GM12872 (cell line): ENCODE data around the gene NAB2.

Experiments used
- TF ChIP-seq, protein P1 (sequence below): IDR thresholded peaks from 3 replicates; pipeline ENCODE4 v1.5.1; 2011; ENCODE audit warnings: low read depth, mild to moderate bottlenecking, low read length, moderate library complexity; ENCODE audit not compliant: insufficient read depth

NAB2 gene

DNA sequence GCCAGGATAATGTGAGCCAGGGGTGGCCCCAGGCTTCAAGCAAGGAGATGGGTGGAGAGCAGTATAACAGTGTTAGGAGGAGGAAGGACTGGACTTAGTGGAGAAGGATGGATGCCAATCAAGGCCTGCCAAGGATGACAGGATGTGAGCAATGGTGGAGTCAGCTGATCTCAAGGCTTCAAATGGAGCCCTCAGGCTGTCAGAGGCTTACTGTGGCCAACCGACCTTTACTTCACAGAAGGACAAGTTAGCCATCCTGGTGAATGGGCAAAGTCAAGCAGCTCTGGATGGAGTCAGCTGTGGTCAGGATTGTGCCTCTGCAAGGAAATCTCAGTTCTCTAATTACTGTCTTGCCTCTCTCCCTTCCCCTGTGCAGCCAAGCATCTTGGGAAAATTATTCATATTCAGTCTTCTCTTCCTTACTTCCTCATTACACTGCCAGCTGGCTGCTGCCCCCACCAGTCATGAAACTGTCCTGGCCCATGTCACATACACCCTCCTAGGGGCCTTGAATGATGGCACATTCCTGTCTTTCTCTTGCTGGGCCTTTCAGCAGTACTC, 29.9 kb downstream of the NAB2 start:
- TF ChIP-seq, protein P1, sequence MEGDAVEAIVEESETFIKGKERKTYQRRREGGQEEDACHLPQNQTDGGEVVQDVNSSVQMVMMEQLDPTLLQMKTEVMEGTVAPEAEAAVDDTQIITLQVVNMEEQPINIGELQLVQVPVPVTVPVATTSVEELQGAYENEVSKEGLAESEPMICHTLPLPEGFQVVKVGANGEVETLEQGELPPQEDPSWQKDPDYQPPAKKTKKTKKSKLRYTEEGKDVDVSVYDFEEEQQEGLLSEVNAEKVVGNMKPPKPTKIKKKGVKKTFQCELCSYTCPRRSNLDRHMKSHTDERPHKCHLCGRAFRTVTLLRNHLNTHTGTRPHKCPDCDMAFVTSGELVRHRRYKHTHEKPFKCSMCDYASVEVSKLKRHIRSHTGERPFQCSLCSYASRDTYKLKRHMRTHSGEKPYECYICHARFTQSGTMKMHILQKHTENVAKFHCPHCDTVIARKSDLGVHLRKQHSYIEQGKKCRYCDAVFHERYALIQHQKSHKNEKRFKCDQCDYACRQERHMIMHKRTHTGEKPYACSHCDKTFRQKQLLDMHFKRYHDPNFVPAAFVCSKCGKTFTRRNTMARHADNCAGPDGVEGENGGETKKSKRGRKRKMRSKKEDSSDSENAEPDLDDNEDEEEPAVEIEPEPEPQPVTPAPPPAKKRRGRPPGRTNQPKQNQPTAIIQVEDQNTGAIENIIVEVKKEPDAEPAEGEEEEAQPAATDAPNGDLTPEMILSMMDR = no peak

DNA sequence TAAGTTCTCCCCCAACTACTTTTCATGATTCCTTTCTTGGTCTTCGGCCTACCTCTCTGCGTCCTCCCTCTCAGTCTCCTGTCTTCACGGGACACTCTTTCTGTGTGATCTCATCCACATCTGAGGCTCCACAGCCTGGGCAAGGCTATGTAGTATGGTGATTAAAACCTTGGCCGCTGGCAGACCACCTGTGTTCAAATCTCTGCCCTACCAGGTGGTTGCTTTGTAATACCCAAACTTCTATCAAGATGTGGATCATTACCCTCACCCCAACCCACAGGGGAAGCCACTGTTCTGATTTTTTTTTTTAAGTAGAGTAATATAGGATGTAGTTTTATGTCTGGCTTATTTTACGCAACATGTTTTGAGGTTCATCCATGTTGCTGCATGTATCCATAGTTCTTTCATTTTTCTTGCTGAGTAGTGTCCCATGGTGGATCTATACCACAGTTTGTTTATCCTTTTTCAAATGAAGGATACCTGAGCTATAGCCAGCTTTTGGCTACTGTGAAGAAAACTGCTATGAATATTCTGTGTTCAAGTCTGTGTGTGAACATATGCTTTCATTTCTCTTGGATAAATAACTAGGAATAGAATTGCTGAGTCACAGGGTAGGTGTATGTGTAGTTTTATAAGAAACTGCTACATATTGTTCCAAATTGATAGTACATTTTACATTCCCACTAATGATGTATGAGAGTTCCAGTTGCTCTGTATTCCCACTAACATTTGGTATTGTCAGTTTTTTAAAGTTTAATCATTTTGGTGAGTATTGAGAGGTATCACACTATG, 30.6 kb downstream of the NAB2 start:
- TF ChIP-seq, protein P1 = no peak

DNA sequence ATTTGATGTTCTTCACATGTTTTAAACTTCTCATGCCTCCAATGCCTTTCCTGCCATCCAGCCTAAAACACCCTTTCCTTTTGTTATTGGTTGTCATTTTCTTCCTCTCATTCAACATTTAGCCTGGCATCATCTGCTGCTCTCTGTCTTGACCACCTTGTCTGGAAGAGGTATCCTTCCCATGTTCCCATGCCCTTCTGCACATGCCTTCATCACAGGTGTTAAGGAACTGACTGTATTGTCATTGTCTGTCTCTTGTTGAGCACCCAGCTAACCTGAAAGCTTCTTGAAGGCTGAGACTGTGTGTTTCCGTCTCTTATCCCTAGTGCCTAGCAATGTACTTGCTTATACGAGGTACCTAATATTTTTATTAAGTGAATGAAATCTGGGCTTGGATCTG, 34.9 kb downstream of the NAB2 start:
- TF ChIP-seq, protein P1 = no peak

DNA sequence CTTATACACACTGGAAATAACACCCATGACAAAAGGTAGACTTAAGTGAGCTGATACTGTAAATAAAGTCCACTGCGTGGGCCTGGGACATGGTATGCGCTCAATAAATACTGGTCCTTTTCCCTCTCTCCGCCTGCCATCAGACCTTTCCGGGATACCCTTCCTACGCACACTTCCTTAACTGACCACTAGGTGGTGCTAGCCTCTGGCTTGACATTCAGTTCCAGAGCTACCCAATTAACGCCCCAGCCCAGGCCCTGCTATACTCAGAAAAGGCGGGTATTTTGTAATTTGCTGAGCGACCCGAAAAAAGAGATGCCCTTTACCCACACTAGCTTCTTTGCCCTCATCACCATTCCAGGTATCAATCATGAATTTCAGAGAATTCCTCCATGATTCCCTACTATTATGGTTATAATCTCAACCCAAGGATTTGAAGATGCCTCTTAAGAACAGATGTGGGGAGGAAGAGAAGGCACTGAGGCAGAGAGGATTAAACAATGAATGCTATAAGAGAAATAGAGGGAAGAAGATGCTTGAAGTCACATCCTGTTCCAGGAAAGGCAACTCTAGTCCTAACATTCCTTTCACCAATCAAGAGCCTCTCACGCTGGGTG, 35.5 kb downstream of the NAB2 start:
- TF ChIP-seq, protein P1 = peak; percentile 96

DNA sequence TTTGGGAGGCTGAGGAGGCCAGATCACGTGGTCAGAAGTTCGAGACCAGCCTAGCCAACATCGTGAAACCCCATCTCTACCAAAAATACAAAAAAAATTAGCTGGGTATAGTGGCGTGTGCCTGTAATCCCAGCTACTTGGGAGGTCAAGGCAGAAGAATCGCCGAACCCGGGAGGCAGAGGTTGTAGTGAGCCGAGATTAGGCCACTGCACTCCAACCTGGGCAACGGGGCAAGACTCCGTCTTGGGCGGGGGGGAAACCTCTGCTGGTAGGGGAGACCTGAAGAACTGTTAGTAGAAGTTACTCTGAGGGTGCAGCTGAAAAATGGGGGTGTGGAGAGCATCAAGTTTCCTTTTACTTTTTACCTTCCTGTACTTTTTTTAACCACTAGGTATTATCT, 37.1 kb downstream of the NAB2 start:
- TF ChIP-seq, protein P1 = no peak

DNA sequence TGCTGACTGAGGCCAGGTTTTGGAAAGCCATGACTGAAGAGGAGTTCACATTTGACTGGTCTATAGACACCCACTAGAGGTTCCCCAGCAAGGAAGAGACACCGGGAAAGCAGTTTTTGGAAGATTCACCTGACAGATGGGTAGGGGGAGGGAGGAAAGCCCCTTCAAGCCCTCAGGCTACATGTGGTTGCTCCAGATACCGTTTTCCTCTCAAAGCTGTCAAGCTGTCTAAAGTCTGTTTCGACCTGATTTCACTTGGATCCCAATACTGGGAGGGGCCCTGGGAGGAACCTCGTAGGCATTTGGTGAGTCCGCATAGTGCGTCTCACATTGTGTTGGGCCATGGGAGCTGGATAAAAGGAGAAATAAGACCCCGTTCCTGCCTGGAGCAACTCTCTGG, 37.6 kb downstream of the NAB2 start:
- TF ChIP-seq, protein P1 = no peak

DNA sequence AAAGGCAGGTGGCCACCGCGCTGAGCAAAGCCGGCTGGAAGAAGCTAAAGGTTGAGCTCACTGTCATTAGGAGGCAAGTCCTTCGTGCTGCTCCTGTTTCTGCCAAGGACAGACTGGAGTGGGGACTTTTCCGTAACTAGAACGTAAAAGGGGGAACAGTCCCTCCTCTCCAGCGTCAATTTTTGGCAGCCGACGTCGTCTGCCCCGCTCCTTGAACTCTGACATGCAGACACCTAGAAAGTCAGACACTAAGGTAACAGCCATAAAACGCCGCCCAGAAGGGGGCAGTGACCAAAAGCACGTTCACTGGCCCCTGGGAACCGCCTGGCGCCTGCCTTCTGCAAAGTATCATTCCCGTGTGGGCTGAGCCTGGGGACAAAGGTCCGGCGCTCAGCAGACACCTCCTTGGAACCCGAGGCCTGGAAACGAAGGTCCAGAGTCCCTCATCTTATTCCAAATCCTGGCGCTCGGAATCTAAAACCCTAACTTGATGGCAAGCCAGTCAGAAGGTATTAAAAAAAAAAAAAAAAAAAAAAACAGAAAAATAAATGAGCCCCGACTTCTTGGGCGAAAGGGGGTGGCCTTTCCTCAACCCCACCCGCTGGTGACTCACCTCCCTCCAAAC, 38.3 kb downstream of the NAB2 start:
- TF ChIP-seq, protein P1 = peak; percentile 44; the same call in 2 of the 3 replicates
